H1 (cell line): ENCODE measurements around the gene CLDN24. TPM values are rescaled to one million over a fixed set of nuclear protein-coding genes. Genes with fewer than 3 reads are reported as not detected.

Experiments
- CTCF ChIA-PET: fragments of 300-600 bp; sonication (Branson Sonifier 250); formaldehyde crosslinking; loops from one replicate; lab custom pipeline; 2021; ENCODE audit not compliant: partially characterized antibody; lab: Charles Lee
- POLR2A ChIA-PET: fragments of 300-600 bp; sonication (Branson Sonifier 250); formaldehyde crosslinking; loops from one replicate; lab custom pipeline; 2021; ENCODE audit warnings: inconsistent platforms; ENCODE audit not compliant: partially characterized antibody; lab: Charles Lee
- DNase-seq, 2 experiments: peaks; one replicate each; pipeline versions ENCODE4 v3.0.0 to v3.0.0-alpha.2; 2010 to 2022; ENCODE audit warnings: low spot score in 2 of 2, low read depth in 1 of 2, mixed read lengths in 1 of 2
- FAIRE-seq: peaks from 2 replicates; lab custom pipeline; 2011; peaks lifted over from hg19 to GRCh38; lab: Jason Lieb, UNC
- H2AFZ ChIP-seq: 2 replicates; pipeline ENCODE4 v1.8.1; 2012; ENCODE audit warnings: low read length, inconsistent platforms
- H2AK5ac ChIP-seq: 2 replicates; pipeline ENCODE4 v1.6.1; 2013; ENCODE audit warnings: low read depth, low read length
- H2BK120ac ChIP-seq: replicated peaks from 2 replicates; pipeline ENCODE3; 2013; ENCODE audit warnings: low read depth, low read length, inconsistent platforms
- H2BK12ac ChIP-seq: 2 replicates; pipeline ENCODE4 v1.6.1; 2013; ENCODE audit warnings: low read depth, low read length
- H2BK15ac ChIP-seq: 2 replicates; pipeline ENCODE4 v1.6.1; 2013; ENCODE audit warnings: low read length
- H2BK20ac ChIP-seq: 2 replicates; pipeline ENCODE4 v1.6.1; 2013; ENCODE audit warnings: low read length
- H2BK5ac ChIP-seq: 2 replicates; pipeline ENCODE4 v1.6.1; 2013; ENCODE audit warnings: low read depth, low read length
- H3K14ac ChIP-seq: 2 replicates; pipeline ENCODE4 v1.6.1; 2013; ENCODE audit warnings: inconsistent platforms; ENCODE audit not compliant: insufficient read length
- H3K18ac ChIP-seq: 2 replicates; pipeline ENCODE4 v1.6.1; 2013; ENCODE audit warnings: low read length; ENCODE audit errors: extremely low read depth
- H3K23ac ChIP-seq: 2 replicates; pipeline ENCODE4 v1.6.1; 2013; ENCODE audit warnings: inconsistent platforms; ENCODE audit not compliant: insufficient read length
- H3K23me2 ChIP-seq: 2 replicates; pipeline ENCODE4 v1.6.1; 2013; ENCODE audit warnings: low read depth, low read length
- H3K27ac ChIP-seq: 2 replicates; pipeline ENCODE4 v1.6.1; 2011; ENCODE audit warnings: low read depth, low read length, inconsistent platforms
- H3K27me3 ChIP-seq, 4 experiments: replicated peaks in 1 of 4; 1 replicate in 1 of 4; 2 replicates in 3 of 4; pipeline versions ENCODE4 v1.6.1 to v1.8.1; 2011 to 2013; ENCODE audit warnings: low read length in 3 of 4, mild to moderate bottlenecking in 3 of 4, inconsistent platforms in 2 of 4, mixed read lengths in 2 of 4, moderate library complexity in 1 of 4; ENCODE audit not compliant: control insufficient read depth in 3 of 4, insufficient read depth in 3 of 4; ENCODE audit errors: extremely low read depth in 1 of 4
- H3K36me3 ChIP-seq, 4 experiments: 2 replicates each; pipeline versions ENCODE4 v1.6.1 to v1.8.1; 2011 to 2013; ENCODE audit warnings: mild to moderate bottlenecking in 4 of 4, low read length in 3 of 4, moderate library complexity in 2 of 4, control low read depth in 1 of 4, inconsistent platforms in 1 of 4; ENCODE audit not compliant: insufficient read depth in 4 of 4, control insufficient read depth in 2 of 4
- H3K4ac ChIP-seq: replicated peaks from 2 replicates; pipeline ENCODE3; 2013; ENCODE audit warnings: low read length, low read depth, mixed read lengths, inconsistent platforms; ENCODE audit not compliant: insufficient read length
- H3K4me1 ChIP-seq, 4 experiments: replicated peaks in 1 of 4; 1 replicate in 1 of 4; 2 replicates in 3 of 4; pipeline versions ENCODE4 v1.6.1 to v1.8.1; 2011 to 2013; ENCODE audit warnings: low read length in 3 of 4, inconsistent platforms in 2 of 4, mixed read lengths in 1 of 4; ENCODE audit not compliant: insufficient read depth in 4 of 4, control insufficient read depth in 3 of 4
- H3K4me2 ChIP-seq, 2 experiments: 2 replicates each; pipeline versions ENCODE4 v1.6.1 to v1.8.1; 2011 to 2013; ENCODE audit warnings: low read depth in 2 of 2, low read length in 2 of 2, control low read depth in 1 of 2, inconsistent platforms in 1 of 2, mild to moderate bottlenecking in 1 of 2; ENCODE audit not compliant: insufficient read depth in 1 of 2
- H3K4me3 ChIP-seq, 4 experiments: fragments of 200-600, 300-600 bp in 1 of 4; sonication (generic), shearing (Covaris generic), sonication (Bioruptor Twin) in 1 of 4; 2 replicates each; pipeline versions ENCODE4 v1.5.1 to v1.8.1; 2011 to 2016; ENCODE audit warnings: low read length in 4 of 4, low read depth in 3 of 4, control low read depth in 2 of 4, inconsistent platforms in 2 of 4, mild to moderate bottlenecking in 2 of 4, mixed read lengths in 1 of 4, moderate library complexity in 1 of 4; ENCODE audit not compliant: insufficient read depth in 2 of 4; ENCODE audit errors: extremely low read depth in 1 of 4
- H3K56ac ChIP-seq: replicated peaks from 2 replicates; pipeline ENCODE3; 2013; ENCODE audit warnings: low read depth, mild to moderate bottlenecking, mixed read lengths, low read length, inconsistent platforms; ENCODE audit not compliant: insufficient read length
- H3K79me1 ChIP-seq: 2 replicates; pipeline ENCODE4 v1.6.1; 2013; ENCODE audit warnings: low read depth, low read length, control low read depth
- H3K79me2 ChIP-seq, 2 experiments: 2 replicates each; pipeline versions ENCODE4 v1.6.1 to v1.8.1; 2012 to 2013; ENCODE audit warnings: low read length in 2 of 2, mild to moderate bottlenecking in 2 of 2, inconsistent platforms in 1 of 2; ENCODE audit not compliant: insufficient read depth in 2 of 2, control insufficient read depth in 1 of 2
- H3K9ac ChIP-seq, 4 experiments: replicated peaks in 1 of 4; 1 replicate in 1 of 4; 2 replicates in 3 of 4; pipeline versions ENCODE4 v1.6.1 to v1.8.1; 2011 to 2013; ENCODE audit warnings: low read depth in 3 of 4, low read length in 3 of 4, control low read depth in 2 of 4, mild to moderate bottlenecking in 2 of 4, moderate library complexity in 2 of 4, inconsistent platforms in 1 of 4; ENCODE audit errors: extremely low read depth in 1 of 4
- H3K9me3 ChIP-seq, 2 experiments: 2 replicates each; pipeline versions ENCODE4 v1.6.1 to v1.8.1; 2012 to 2013; ENCODE audit warnings: mild to moderate bottlenecking in 2 of 2, moderate library complexity in 2 of 2, control low read depth in 1 of 2, inconsistent platforms in 1 of 2, low read depth in 1 of 2, low read length in 1 of 2, mixed read lengths in 1 of 2; ENCODE audit not compliant: insufficient read depth in 2 of 2
- H4K20me1 ChIP-seq, 2 experiments: replicated peaks in 1 of 2; 2 replicates each; pipeline versions ENCODE3 to v1.8.1; 2011 to 2013; ENCODE audit warnings: inconsistent platforms in 2 of 2, low read length in 2 of 2, mild to moderate bottlenecking in 1 of 2; ENCODE audit not compliant: insufficient read depth in 2 of 2, control insufficient read depth in 1 of 2
- H4K5ac ChIP-seq: 2 replicates; pipeline ENCODE4 v1.6.1; 2013; ENCODE audit warnings: low read length, low read depth, mixed read lengths, inconsistent platforms; ENCODE audit not compliant: insufficient read length
- H4K8ac ChIP-seq: 2 replicates; pipeline ENCODE4 v1.8.0; 2013; ENCODE audit warnings: mild to moderate bottlenecking, moderate library complexity, low read length, inconsistent platforms; ENCODE audit not compliant: insufficient read depth; ENCODE audit errors: extremely low read depth
- H4K91ac ChIP-seq: replicated peaks from 2 replicates; pipeline ENCODE3; 2013; ENCODE audit warnings: low read length, mixed read lengths, inconsistent platforms; ENCODE audit not compliant: insufficient read length
- CBX5 ChIP-seq: fragments of 300-800, 300-1000 bp; sonication (generic); IDR thresholded peaks from 2 replicates; pipeline ENCODE4 v1.7.1; 2016; ENCODE audit warnings: antibody characterized with exemption, low read length, low read depth
- CHD2 ChIP-seq: IDR thresholded peaks from 2 replicates; pipeline ENCODE4 v1.6.1; 2012; ENCODE audit warnings: low read length, improper control_type of control experiment
- CTBP2 ChIP-seq: IDR thresholded peaks from 2 replicates; pipeline ENCODE4 v1.7.0; 2011; ENCODE audit warnings: borderline replicate concordance, mild to moderate bottlenecking, moderate library complexity, mixed read lengths, low read length; ENCODE audit not compliant: insufficient read depth, insufficient read length
- EP300 ChIP-seq, 2 experiments: IDR thresholded peaks; 1 replicate in 1 of 2; 2 replicates in 1 of 2; pipeline ENCODE4 v1.6.1; 2011 to 2012; ENCODE audit warnings: low read depth in 2 of 2, low read length in 2 of 2, mild to moderate bottlenecking in 2 of 2, borderline replicate concordance in 1 of 2, inconsistent platforms in 1 of 2, moderate library complexity in 1 of 2
- EZH2 ChIP-seq: fragments of 200-600 bp; sonication (generic); IDR thresholded peaks from 2 replicates; pipeline ENCODE4 v1.7.1; 2012; ENCODE audit warnings: low read depth, mild to moderate bottlenecking, moderate library complexity, low read length, inconsistent platforms; ENCODE audit not compliant: severe bottlenecking
- HDAC2 ChIP-seq, 2 experiments: fragments of 300-600 bp in 1 of 2; sonication (generic) in 1 of 2; IDR thresholded peaks; 2 replicates each; pipeline ENCODE4 v1.6.1; 2011 to 2012; ENCODE audit warnings: low read depth in 2 of 2, low read length in 2 of 2, mild to moderate bottlenecking in 2 of 2, moderate library complexity in 2 of 2, borderline replicate concordance in 1 of 2, inconsistent platforms in 1 of 2
- MAFK ChIP-seq: IDR thresholded peaks from 2 replicates; pipeline ENCODE4 v1.6.1; 2012; ENCODE audit warnings: low read depth, mild to moderate bottlenecking, improper control_type of control experiment, low read length
- SIRT6 ChIP-seq: IDR thresholded peaks from one replicate; pipeline ENCODE4 v1.7.1; 2012; ENCODE audit warnings: low read length, inconsistent platforms
- TAF1 ChIP-seq: IDR thresholded peaks from 2 replicates; pipeline ENCODE4 v1.6.1; 2011; ENCODE audit warnings: mild to moderate bottlenecking, low read depth, low read length
- TBP ChIP-seq: IDR thresholded peaks from 2 replicates; pipeline ENCODE4 v1.6.1; 2011; ENCODE audit warnings: low read depth, low read length, improper control_type of control experiment
- TCF12 ChIP-seq: IDR thresholded peaks from 2 replicates; pipeline ENCODE4 v1.6.1; 2011; ENCODE audit warnings: low read depth, mild to moderate bottlenecking, low read length
- USF2 ChIP-seq: IDR thresholded peaks from 2 replicates; pipeline ENCODE4 v1.6.1; 2011; ENCODE audit warnings: low read length, improper control_type of control experiment
- WGBS, 2 experiments: shearing (Covaris generic) in 1 of 2; methylation state at CpG; one replicate each; pipeline versions ENCODE4 v1.1.6 to v1.1.7; 2013 to 2015; ENCODE audit warnings: low lambda C conversion rate in 2 of 2, mixed read lengths in 2 of 2, inconsistent platforms in 1 of 2, low coverage in 1 of 2, missing lambda C conversion rate in 1 of 2; ENCODE audit not compliant: insufficient replicate concordance in 2 of 2, insufficient coverage in 1 of 2, insufficient read length in 1 of 2; ENCODE audit errors: extremely low coverage in 1 of 2, missing lambda C conversion rate in 1 of 2; 5-methylcytosine and 5-hydroxymethylcytosine counted together
- polyA plus RNA-seq, 7 experiments: library from polyadenylated mRNA; depleted of rRNA in 3 of 7; stranded (reverse) in 5 of 7; unstranded in 2 of 7; fragments of >200 nt in 5 of 7; fragments of 200-250 nt in 2 of 7; gene quantifications; 1 replicate in 5 of 7; 2 replicates in 1 of 7; 4 replicates in 1 of 7; pipeline versions ENCODE4 v1.2.1 to v1.2.3, GENCODE V29; 2011 to 2013; ENCODE audit warnings: missing spikeins in 2 of 7, mixed read lengths in 2 of 7
- total RNA-seq: library from RNA; stranded (reverse); fragmentation: NEBNext Ultra II Directional; extraction: Animal tissue kit (Norgen Biotek cat#: 25700); gene quantifications from 2 replicates; pipeline ENCODE4 v1.2.1, GENCODE V29; 2021

Gene CLDN24
- total and polyA plus RNA-seq, 2 of the 8 experiments (the other 6 are each of a cell fraction or from before 2014, with no cell fraction given), result not detected

GRCh38 chr4:183369073-183369472 is 46.8 kb upstream of the CLDN24 start:
- Histone ChIP-seq H2BK15ac (no peak overlapping the region), H3K18ac (no peak overlapping the region), H3K4ac (no peak overlapping the region), H3K23ac (no peak overlapping the region), H4K20me1 (no peaks in the 10 kb centered on the region), H3K27ac (no peak overlapping the region), H2BK120ac (no peak overlapping the region), H2AK5ac (no peak overlapping the region), H3K27me3 (no peaks in the 10 kb centered on the region), H2AFZ (no peak overlapping the region), H3K56ac (no peak overlapping the region), H3K23me2 (no peaks in the 10 kb centered on the region), H3K79me1 (no peaks in the 10 kb centered on the region), H4K5ac (no peak overlapping the region), H2BK20ac (no peak overlapping the region), H3K9ac (no peak overlapping the region), H3K79me2 (no peaks in the 10 kb centered on the region), H3K4me2 (no peak overlapping the region), H3K9me3 (peaks cover 4% of the 10 kb centered on the region in 2 experiments; a peak in 3 of 4 replicates), H3K4me3 (no peak overlapping the region), H2BK5ac (no peak overlapping the region), H3K14ac (no peak overlapping the region), H3K4me1 (peaks cover 0 to 2% (median 0%) of the 10 kb centered on the region in 4 experiments; a peak in 1 of 7 replicates), H3K36me3 (no peaks in the 10 kb centered on the region), H2BK12ac (no peak overlapping the region), H4K8ac (no peak overlapping the region), H4K91ac (no peak overlapping the region)
- POLR2A ChIA-PET, result no interaction called here
- CTCF ChIA-PET, result interaction anchor here (1.2 to 1.9 kb wide), 2 partner anchors 22 to 35 kb away, joined by 3 read pairs; no protein-coding TSS in a partner anchor
- WGBS, 2 experiments, result 72% methylated on average over 8 of the region's 8 CpGs; no CpG with 5 or more reads in 1 of the 2 experiments
- TF ChIP-seq MAFK (no peak), TBP (no peak), EP300 (IDR thresholded peaks at IDR 0.05; ENCODE audit: borderline replicate concordance in 1 of 2, low read depth in 2 of 2, low read length in 2 of 2) (no peak), TCF12 (no peak), USF2 (no peak), HDAC2 (IDR thresholded peaks at IDR 0.05; ENCODE audit: borderline replicate concordance in 1 of 2, low read depth in 2 of 2, low read length in 2 of 2) (no peak), SIRT6 (no peak), TAF1 (no peak), CBX5 (no peak), CHD2 (no peak), EZH2 (no peak), CTBP2 (no peak)
- DNase-seq, result no peak
- no peak for FAIRE-seq
